ENCODE measurements around the gene ZNF532.
"Not testable (repeated sequence)": the region's sequence is repeated elsewhere in the genome, so short reads cannot be mapped to it uniquely, and the experiment has no call there.

The ZNF532 gene, protein sequence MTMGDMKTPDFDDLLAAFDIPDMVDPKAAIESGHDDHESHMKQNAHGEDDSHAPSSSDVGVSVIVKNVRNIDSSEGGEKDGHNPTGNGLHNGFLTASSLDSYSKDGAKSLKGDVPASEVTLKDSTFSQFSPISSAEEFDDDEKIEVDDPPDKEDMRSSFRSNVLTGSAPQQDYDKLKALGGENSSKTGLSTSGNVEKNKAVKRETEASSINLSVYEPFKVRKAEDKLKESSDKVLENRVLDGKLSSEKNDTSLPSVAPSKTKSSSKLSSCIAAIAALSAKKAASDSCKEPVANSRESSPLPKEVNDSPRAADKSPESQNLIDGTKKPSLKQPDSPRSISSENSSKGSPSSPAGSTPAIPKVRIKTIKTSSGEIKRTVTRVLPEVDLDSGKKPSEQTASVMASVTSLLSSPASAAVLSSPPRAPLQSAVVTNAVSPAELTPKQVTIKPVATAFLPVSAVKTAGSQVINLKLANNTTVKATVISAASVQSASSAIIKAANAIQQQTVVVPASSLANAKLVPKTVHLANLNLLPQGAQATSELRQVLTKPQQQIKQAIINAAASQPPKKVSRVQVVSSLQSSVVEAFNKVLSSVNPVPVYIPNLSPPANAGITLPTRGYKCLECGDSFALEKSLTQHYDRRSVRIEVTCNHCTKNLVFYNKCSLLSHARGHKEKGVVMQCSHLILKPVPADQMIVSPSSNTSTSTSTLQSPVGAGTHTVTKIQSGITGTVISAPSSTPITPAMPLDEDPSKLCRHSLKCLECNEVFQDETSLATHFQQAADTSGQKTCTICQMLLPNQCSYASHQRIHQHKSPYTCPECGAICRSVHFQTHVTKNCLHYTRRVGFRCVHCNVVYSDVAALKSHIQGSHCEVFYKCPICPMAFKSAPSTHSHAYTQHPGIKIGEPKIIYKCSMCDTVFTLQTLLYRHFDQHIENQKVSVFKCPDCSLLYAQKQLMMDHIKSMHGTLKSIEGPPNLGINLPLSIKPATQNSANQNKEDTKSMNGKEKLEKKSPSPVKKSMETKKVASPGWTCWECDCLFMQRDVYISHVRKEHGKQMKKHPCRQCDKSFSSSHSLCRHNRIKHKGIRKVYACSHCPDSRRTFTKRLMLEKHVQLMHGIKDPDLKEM (N-terminal part only)

DNA sequence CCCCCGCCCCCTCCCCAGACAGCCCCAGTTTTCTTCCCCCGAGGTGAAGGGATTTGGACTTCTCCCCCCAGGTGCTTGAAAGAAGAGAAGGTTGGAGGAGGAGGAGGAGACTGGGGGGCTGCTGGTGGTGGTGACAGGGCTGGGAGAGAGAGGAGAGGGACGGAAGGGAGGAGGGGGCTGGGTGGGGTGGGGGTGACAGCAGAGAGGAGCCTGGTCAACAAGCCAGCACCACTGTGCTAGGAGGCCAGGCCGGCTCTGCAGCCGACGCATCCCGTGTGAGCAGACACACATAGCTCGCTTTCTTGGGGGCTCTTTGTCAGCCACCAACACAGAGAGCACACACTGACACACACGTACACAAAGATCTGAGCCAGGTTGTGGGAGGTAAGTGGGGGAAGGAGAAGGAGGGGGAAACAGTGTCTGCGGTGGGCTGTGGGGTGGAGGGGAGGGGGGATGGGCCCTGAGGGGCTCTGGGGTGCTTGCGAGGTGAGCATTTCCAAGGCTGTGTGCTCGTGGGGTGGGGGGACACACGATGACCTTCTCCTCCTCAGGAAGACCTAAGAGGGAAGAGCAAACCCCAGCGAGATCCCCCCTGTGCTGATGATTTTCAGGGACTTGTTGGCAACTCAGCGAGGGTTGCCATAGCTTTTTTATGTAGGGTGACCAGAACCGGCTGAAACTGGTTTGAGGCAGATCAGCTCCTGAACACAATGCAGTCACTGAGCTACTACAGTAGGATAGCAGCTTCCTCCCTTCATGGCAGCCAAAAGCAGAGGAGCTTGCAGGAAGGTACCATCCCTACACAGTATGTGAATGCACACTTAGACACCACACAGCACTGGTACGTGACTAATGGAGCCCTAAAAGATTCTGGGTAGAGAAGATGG, at the start of gene ZNF532:
ZNF532 (plus strand) TSS at position 732 of the 887 bp plus-strand sequence. CDS start 53,411 bp downstream, outside the sequence.
- DNase-seq: no peak

DNA sequence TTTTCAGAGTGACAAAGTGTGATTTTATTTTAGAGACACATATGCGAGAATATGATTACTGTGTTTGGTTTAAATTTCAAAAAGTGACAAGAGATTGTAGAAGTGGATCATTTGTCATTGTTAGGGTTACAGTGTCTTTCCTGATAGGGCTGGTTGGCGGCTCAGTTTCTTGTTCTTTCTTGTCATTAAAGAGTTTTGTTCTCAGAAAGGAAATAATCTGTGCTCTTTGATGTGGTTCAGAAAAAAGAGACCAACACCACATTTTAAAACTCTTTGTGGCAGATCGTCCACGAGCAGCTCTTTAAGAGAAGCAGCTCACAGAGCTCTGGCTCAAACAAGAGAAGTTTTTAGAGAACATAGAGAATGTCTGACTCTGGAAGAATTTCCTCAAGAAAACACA, 45.6 kb upstream of the ZNF532 start:
- no peak for DNase-seq

GRCh38 chr18:58820251-58820650, 44.4 kb upstream of the ZNF532 start:
- DNase-seq: no peak

- DNase-seq: no peak
These were observed 41.7 kb upstream of the ZNF532 start for GRCh38 chr18:58822944-58823343.

GRCh38 chr18:58823412-58823811, 41.3 kb upstream of the ZNF532 start:
- no peak for DNase-seq

DNA sequence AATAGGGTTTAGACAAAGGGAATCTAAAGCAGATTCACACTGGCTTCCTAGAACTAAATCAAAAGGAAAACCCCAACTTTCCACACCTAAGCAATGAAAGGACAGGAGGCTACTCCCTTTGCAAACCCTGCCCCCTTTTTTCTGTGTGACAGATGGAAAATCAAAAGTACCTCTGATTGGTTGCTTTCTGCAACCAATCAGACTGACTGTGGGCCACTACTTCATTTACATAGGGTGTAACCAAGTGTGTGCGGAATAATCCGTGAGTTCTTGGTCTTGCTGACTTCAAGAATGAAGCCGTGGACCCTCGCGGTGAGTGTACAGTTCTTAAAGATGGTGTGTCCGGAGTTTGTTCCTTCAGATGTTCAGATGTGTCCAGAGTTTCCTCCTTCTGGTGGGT, 37.8 kb upstream of the ZNF532 start:
- not testable (repeated sequence) for DNase-seq

DNA sequence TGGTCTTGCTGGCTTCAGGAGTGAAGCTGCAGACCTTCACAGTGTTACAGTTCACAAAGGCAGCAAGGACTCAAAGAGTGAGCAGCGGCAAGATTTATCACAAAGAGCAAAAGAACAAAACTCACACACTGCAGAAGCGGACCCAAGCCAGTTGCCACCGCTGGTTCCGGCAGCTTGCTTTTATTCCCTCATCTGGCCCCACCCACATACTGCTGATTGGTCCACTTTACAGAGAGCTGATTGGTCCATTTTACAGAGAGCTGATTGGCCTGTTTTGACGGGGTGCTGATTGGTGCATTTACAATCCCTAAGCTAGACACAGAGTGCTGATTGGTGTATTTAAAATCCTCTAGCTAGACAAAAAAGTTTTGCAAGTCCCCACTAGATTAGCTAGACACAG, 37.2 kb upstream of the ZNF532 start:
- DNase-seq: no peak

DNA sequence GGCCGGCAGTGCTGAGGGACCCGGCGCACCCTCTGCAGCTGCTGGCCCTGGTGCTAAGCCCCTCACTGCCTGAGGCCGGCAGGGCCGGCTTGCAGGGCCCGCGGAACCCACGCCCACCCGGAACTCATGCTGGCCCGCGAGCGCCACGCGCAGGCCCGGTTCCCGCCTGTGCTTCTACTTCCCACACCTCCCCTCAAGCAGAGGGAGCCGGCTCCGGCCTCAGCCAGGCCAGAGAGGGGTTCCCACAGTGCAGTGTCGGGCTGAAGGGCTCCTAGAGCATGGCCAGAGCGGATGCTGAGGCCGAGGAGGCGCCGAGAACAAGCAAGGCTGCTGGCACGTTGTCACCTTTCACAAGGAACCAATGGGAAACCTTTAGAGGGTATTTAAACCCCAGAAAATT, 36.8 kb upstream of the ZNF532 start:
- DNase-seq: no peak

- DNase-seq: no peak
These were observed 36.1 kb upstream of the ZNF532 start for GRCh38 chr18:58828399-58829121.

GRCh38 chr18:58829263-58829662, 35.4 kb upstream of the ZNF532 start:
- DNase-seq: no peak

DNA sequence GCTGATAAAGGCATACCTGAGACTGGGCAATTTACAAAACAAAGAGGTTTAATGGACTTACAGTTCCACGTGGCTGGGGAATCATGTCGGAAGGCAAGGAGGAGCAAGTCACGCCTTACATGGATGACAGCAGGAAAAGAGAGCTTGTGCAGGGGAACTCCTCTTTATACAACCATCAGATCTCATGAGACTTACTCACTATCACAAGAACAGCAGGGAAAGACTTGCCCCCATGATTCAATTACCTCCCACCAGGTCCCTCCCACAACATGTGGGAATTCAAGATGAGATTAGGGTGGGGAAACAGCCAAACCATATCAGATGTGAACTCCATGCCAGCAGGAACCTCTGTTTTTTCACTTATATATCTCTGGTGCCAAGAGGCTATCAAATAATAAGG, 34.8 kb upstream of the ZNF532 start:
- DNase-seq: not testable (repeated sequence)

DNA sequence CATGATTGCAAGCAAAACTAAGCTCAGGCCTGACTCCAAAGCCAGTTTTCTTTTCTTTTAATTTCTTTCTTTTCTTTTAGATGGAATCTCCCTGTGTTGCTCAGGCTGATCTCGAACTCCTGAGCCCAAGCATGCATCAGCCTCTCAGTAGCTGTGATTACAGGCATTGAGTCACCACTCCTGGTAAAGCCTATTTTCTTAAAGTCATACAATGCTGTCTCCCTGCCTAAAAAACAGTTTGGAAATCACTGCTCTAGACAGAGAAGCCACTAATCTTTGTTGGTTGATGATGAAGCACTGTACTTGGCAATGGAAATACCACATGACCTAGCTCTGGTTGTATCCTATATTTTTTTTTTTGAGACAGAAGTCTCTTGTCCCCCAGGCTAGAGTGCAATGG, 33.1 kb upstream of the ZNF532 start:
- no peak for DNase-seq

DNA sequence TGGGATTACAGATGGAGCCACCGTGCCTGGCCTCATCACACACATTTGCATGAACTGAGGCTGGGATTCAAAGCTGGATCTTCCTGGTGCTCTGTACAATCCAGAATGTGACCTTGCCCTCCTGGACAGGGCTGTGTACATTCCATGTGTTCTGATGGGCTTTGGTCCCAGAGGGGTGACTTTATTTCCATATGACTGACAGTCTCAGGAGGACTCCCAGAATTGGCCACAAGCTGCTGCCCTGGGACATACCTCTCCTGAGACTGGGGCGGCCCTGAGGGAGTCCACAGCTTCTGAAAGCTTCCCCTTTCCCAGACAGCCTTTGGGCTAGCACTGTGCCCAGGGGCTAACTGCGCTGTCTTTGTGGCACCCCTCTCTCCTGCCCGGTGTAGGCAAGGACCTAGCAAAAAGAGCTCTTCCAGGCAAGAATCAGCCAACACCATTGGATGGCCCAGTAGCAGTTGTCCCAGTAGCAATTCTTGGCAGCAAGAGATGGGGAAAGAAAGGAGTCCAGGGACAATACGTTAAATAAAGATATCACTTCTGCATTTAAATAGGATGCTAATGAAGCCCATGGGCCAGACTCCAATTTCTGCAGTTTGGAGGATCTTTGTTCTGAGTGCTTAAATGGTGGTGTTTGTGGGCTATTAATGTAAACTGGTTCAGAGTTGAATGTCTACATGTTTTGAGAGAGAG, 26.4 kb upstream of the ZNF532 start:
- no peak for DNase-seq

DNA sequence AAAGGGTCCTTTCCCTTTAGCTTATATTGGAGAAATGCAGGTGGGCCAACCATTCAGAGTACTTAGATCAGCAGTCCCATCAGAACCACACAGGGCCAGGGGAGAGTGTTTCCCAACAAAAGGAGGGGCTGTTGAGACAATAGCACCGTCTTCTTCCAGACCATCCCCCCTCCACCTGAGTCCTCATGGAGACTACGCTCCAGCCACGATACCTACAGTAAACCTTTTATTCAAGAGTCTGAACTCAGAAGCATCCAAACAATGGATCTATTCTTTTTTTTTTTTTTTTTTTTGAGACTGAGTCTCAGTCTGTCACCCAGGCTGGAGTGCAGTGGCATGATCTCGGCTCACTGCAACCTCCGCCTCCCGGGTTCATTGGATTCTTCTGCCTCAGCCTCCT, 25.7 kb upstream of the ZNF532 start:
- no peak for DNase-seq

DNA sequence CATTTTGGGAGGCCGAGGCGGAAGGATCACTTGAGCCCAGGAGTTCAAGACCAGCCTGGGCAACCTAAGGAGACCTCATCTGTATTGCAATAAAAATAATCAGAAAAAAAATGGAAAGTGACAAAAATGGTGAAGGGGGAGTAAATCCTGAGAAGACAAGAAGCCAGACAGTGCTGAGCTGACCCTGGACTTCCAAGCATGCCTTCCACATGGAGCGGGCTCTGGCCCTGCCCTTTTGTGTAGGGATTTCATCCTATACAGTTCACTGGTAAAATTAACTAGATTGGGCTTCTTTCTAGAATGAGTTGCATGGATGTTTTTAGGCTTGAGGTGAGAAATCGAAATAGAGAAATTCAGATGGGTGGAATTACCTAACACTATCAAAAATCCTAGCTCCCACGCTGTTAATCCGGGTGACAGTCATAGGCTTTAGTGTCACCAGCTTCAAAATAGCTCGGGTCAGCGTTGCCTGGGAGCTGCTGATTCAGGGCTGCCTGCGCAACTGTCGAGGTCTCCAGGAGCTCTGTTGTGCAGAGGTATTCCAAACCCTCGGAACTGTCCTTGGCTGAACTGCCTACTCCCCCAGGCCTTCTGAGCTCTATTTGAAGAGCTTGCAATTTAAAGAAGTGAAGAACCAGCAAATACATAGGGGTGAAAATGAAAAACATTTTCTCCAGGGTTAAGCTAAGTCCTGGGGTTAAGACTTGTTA, 21.5 kb upstream of the ZNF532 start:
- DNase-seq: no peak

DNA sequence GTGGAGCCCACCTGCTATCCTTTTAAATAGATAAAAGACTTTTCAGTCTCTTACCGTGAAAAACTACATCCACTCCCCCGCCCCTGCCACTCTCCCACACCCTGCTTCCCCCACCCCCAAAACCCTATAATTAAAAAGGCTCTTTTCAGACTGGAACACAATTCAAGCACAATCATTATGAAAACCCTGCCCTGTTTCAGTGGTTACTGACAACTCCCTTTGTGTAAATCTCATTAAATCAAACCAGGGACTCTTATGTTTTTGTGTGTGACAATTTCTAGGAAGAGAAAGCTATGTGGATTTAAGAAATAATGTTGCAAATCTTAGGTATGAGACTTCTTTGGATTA, 21.0 kb upstream of the ZNF532 start:
- no peak for DNase-seq

GRCh38 chr18:58844871-58845270, 19.8 kb upstream of the ZNF532 start:
- no peak for DNase-seq

DNA sequence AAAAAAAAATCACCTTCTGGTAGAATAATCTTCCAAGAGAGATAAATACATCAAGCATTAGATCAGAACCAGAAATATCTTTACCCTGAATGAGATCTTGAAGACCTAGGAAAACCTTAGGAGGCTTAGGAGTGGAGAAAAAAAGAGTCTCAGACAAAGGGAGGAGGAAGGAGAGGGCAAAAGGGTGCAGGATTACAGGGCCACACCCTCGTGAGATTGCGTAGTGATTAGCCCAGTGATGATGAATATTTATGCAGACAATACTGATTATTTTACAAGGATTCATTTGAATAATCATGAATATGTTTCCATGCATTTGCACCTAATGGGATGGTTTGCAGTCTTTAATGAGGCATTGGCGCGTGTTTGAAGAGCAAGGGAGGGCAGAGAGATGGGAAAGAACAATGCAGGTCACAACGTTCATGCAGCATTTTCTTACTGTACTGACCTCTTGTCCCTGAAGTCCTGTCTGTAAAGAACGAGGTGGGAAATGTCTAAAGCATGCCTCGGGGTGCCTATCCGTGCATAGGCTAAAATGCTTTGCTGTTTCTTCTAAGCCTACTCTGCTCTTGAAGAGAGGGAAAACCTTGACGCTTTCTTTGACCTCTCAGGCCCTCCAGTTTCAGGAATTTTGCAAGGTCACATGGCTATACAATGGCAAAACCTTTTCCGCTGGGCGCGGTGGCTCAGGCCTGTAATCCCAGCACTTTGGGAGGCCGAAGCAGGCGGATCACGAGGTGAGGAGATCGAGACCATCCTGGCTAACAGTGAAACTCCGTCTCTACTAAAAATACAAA, 18.6 kb upstream of the ZNF532 start:
- DNase-seq: no peak

DNA sequence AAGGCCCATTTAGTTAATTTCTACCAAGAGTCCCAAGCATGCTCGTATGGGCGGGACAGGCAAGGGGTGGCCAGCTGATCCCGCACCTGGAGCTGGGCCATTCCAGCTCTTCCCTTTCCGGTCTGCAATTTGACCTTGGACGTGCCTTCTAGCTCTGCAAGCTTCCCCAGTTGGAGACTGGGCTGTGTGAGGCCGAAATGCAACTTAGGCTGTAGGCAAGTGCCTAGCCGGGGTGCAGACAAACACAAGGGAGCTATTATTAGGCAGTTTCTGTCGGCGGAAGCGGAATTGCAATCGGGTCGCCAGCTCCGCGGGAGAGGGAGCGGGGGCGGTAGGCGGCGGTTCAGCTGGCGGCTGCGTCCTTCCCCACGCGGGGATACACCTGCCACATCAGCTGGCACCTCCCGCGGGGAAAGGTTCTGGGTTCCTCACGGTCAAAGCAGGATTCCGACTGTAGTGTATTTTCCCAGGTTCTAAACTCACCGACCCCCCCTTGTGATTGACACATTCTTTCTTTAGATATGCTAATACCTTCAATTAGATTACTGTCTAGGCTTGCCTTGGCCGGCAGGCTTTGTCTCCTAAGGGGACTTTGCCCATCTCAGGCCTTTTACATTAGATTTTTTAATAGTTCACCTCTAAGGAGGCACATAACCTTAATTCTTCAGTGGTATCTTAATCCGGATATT, 17.1 kb upstream of the ZNF532 start:
- no peak for DNase-seq

Data from activated T-cell treated with anti-CD3 and anti-CD28 coated beads, Interleukin-2, amount 50 U/mL, for 1 hour (primary cell).